Aorta (tissue), 5 donors: ENCODE results near the gene ATP2B3. TPM values are rescaled to one million over a fixed set of nuclear protein-coding genes. Genes with fewer than 3 reads are reported as not detected.

Source experiments
- ATAC-seq: fragments of 200-7000 bp; cut with Tn5 transposase; one replicate; pipeline ENCODE4 v1.9.1; 2022; ENCODE audit warnings: moderate library complexity; ENCODE audit not compliant: low FRiP score
- DNase-seq, 2 donors: peaks; one replicate each; pipeline ENCODE4 v3.0.0-alpha.2; 2020
- H3K27ac ChIP-seq, 2 donors: one replicate each; pipeline ENCODE4 v1.5.1; 2013; ENCODE audit warnings: low read length in 2 of 2, mild to moderate bottlenecking in 2 of 2, moderate library complexity in 2 of 2, control low read depth in 1 of 2, inconsistent platforms in 1 of 2, low read depth in 1 of 2
- H3K27me3 ChIP-seq, 2 donors: one replicate each; pipeline ENCODE4 v1.6.1; 2013; ENCODE audit warnings: control low read depth in 1 of 2, low read length in 1 of 2, mild to moderate bottlenecking in 1 of 2, moderate library complexity in 1 of 2; ENCODE audit not compliant: insufficient read depth in 2 of 2, control insufficient read depth in 1 of 2
- H3K36me3 ChIP-seq, 2 donors: one replicate each; pipeline ENCODE4 v1.6.1; 2013; ENCODE audit warnings: control low read depth in 1 of 2, low read length in 1 of 2, mild to moderate bottlenecking in 1 of 2; ENCODE audit not compliant: insufficient read depth in 2 of 2, control insufficient read depth in 1 of 2
- H3K4me1 ChIP-seq, 2 donors: one replicate each; pipeline ENCODE4 v1.6.1; 2013; ENCODE audit warnings: low read length in 2 of 2, control low read depth in 1 of 2, mild to moderate bottlenecking in 1 of 2, moderate library complexity in 1 of 2; ENCODE audit not compliant: insufficient read depth in 2 of 2, control insufficient read depth in 1 of 2
- H3K4me3 ChIP-seq, 2 donors: one replicate each; pipeline ENCODE4 v1.5.1; 2013; ENCODE audit warnings: low read length in 2 of 2, control low read depth in 1 of 2, mild to moderate bottlenecking in 1 of 2
- H3K9me3 ChIP-seq: one replicate; pipeline ENCODE4 v1.6.1; 2013; ENCODE audit warnings: mild to moderate bottlenecking, low read length; ENCODE audit not compliant: control insufficient read depth
- WGBS, 2 donors: extraction: QIAGEN DNeasy Blood & Tissue Kit; methylation state at CpG; one replicate each; pipeline ENCODE4 v1.1.7; 2013; 5-methylcytosine and 5-hydroxymethylcytosine counted together
- intact Hi-C, 2 donors: fragments of 100-400 bp; cut with DNase I; formaldehyde crosslinking; loops; one replicate each; pipeline versions ENCODE4 v1.14.2 to v1.15.0; 2022
- polyA plus RNA-seq, 2 donors: library from polyadenylated mRNA; stranded (reverse); fragments of 200-250 nt; gene quantifications; one replicate each; pipeline ENCODE4 v1.2.3, GENCODE V29; 2013
- total RNA-seq, 2 donors: library from RNA; stranded (reverse); fragmentation: NEBNext Ultra II Directional; extraction: Animal tissue kit (Norgen Biotek cat#: 25700); gene quantifications; one replicate each; pipeline ENCODE4 v1.2.1, GENCODE V29; 2021
- donor health status: healthy with polysubstance abuse.
- donor health status: Bipolar disorder and iron deficiency.
- donor health status: DM: no; HTN: no; CAD: no.
- donor health status: DM: no; HTN: no; CAD: no.
- donor health status: DM: yes; HTN: yes; CAD: no.

Gene ATP2B3
- total and polyA plus RNA-seq, 4 donors: 0.19 to 0.27 (median 0.20) TPM; not detected in 1

DNA sequence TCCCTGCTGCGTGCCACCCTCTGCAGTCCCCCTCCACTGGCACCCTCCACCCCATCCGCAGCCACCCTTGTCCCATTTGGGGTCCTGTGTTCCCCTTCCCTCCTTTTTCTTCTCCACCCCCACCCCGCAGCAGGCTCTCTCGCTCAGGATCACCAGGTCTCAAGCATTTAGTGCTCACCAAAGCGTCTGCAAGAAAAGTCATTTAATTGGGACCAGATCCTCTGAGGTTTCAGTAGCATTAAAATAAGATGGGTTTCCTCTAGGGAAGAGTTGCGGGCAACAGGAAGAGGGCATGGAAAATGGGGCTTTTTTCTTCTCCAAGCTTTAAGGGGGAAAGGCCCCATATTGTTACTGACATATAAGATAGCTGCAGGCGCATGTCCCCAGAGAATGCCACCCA is 42.2 kb upstream of the ATP2B3 start:
- intact Hi-C loops: no loop called here
- DNase-seq (no peak), ATAC-seq (no peak)
- Histone ChIP-seq H3K4me1 (no peaks in the 10 kb centered on the region), H3K4me3 (no peak overlapping the region), H3K27me3 (no peaks in the 10 kb centered on the region), H3K36me3 (no peaks in the 10 kb centered on the region), H3K9me3 (no peaks in the 10 kb centered on the region), H3K27ac (peak overlapping the region in 1 of 2 donors; percentile 89)
- WGBS, 2 donors: 28 to 60% methylated on average over 7 of the region's 7 CpGs

GRCh38 chrX:153475751-153476281 is 41.6 kb upstream of the ATP2B3 start:
- no peak for ATAC-seq
- no peak for DNase-seq
- no peak overlapping the region for H3K4me3 ChIP-seq
- H3K27me3 ChIP-seq: no peaks in the 10 kb centered on the region
- H3K36me3 ChIP-seq: no peaks in the 10 kb centered on the region
- H3K27ac ChIP-seq: peak overlapping the region in 1 of 2 donors; percentile 89
- no peaks in the 10 kb centered on the region for H3K9me3 ChIP-seq
- WGBS, 2 donors: 64 to 72% methylated on average over 11 of the region's 11 CpGs
- H3K4me1 ChIP-seq: no peaks in the 10 kb centered on the region
- intact Hi-C loops: no loop called here

- H3K4me1 ChIP-seq: no peaks in the 10 kb centered on the region
- H3K27me3 ChIP-seq: no peaks in the 10 kb centered on the region
- ATAC-seq: peak; percentile 44
- H3K4me3 ChIP-seq: no peak overlapping the region
- H3K36me3 ChIP-seq: no peaks in the 10 kb centered on the region
- DNase-seq: peak; percentile 87 to 90
- WGBS, 2 donors: 10 to 33% methylated on average over 16 of the region's 16 CpGs
- intact Hi-C loops: no loop called here
- peak overlapping the region in 1 of 2 donors; percentile 91 for H3K27ac ChIP-seq
- no peaks in the 10 kb centered on the region for H3K9me3 ChIP-seq
Observed at GRCh38 chrX:153476666-153477363, 40.6 kb upstream of the ATP2B3 start.

- Histone ChIP-seq H3K36me3 (no peaks in the 10 kb centered on the region), H3K4me1 (no peaks in the 10 kb centered on the region), H3K9me3 (no peaks in the 10 kb centered on the region), H3K27ac (peak overlapping the region in 1 of 2 donors; percentile 91), H3K4me3 (no peak overlapping the region), H3K27me3 (no peaks in the 10 kb centered on the region)
- WGBS, 2 donors: 11 to 46% methylated on average over 11 of the region's 11 CpGs
- ATAC-seq (no peak), DNase-seq (no peak)
- intact Hi-C loops: no loop called here
Observed at GRCh38 chrX:153477364-153477857, 40.0 kb upstream of the ATP2B3 start.

DNA sequence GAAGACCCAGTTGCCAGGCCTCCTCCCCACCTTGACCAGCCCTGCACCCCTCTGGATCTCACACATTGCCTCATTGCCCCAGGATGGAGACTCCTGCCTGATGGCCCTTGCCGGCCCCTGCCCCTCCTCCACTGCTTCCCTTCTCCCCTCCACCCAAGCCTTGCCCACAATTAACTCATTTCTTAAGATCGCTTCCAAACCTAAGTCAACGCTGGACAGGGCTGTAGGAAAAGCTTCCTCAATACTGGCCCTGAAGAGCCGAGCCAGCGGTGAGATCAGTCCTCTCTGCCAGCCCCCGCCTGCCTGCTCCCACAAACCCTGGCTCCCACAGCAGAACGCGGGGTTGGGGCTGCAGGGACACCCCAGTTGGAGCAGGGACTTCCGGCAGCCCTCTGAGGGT is 39.5 kb upstream of the ATP2B3 start:
- Histone ChIP-seq H3K9me3 (no peaks in the 10 kb centered on the region), H3K4me1 (no peaks in the 10 kb centered on the region), H3K36me3 (no peaks in the 10 kb centered on the region), H3K27ac (peak overlapping the region in 1 of 2 donors; percentile 91), H3K4me3 (no peak overlapping the region), H3K27me3 (no peaks in the 10 kb centered on the region)
- 8 to 51% methylated on average over 9 of the region's 9 CpGs for WGBS, 2 donors
- intact Hi-C loops: no loop called here
- ATAC-seq: peak; percentile 45
- DNase-seq: no peak

DNA sequence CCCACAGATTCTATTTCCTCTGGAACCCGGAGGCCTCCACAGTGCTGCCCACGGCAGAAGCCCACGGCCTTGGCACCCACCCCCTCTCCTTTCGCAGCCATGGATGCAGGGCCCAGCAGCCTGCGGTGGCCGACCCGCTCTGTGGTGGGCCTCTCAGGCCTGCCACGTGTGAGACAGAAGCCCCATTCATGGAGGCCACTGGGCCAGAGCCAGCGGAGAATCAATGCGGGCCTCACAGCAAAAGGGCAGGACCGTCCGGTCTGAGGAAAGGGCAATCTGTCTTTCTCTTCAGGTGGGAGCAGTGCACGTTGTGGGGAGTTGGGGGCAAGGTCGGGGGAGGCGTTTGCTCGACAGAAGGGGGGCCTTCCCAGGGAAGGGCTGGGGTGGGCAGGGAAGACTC is 38.7 kb upstream of the ATP2B3 start:
- Histone ChIP-seq H3K4me1 (no peaks in the 10 kb centered on the region), H3K27ac (no peak overlapping the region), H3K9me3 (no peaks in the 10 kb centered on the region), H3K4me3 (no peak overlapping the region), H3K27me3 (no peaks in the 10 kb centered on the region), H3K36me3 (no peaks in the 10 kb centered on the region)
- ATAC-seq (no peak), DNase-seq (no peak)
- WGBS, 2 donors: 75 to 85% methylated on average over 16 of the region's 16 CpGs
- intact Hi-C loops: no loop called here

DNA sequence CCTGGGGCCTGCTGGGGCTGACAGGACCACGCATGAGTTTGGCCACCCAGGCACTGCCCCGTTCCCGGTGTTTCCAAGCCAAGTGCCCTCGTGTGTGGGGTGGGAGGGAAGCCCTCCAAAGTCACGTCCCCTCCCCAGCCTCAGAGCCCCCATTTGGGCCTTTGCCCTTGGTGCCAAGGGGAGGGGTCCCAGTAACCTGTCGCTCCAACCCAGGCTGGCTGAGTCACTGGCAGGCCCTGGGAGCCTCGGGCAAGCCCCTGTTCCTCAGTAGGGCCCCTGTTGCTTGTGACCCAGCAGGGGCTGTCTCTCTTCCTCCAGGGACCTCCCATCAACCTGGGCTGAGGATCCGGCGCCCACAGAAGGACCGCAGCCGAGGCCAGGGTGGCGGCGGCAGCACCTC is 36.4 kb upstream of the ATP2B3 start:
- Histone ChIP-seq H3K27ac (no peak overlapping the region), H3K9me3 (no peaks in the 10 kb centered on the region), H3K27me3 (no peaks in the 10 kb centered on the region), H3K4me3 (no peak overlapping the region), H3K4me1 (no peaks in the 10 kb centered on the region), H3K36me3 (no peaks in the 10 kb centered on the region)
- intact Hi-C loops: no loop called here
- whole genome bisulfite sequencing, 2 donors: 82 to 85% methylated on average over 13 of the region's 13 CpGs
- ATAC-seq (no peak), DNase-seq (no peak)

GRCh38 chrX:153482376-153483015 is 34.9 kb upstream of the ATP2B3 start:
- intact Hi-C loops: no loop called here
- ATAC-seq (no peak), DNase-seq (no peak)
- H3K27me3 ChIP-seq: no peaks in the 10 kb centered on the region
- H3K9me3 ChIP-seq: no peaks in the 10 kb centered on the region
- H3K4me1 ChIP-seq: no peaks in the 10 kb centered on the region
- no peak overlapping the region for H3K4me3 ChIP-seq
- 47 to 62% methylated on average over 23 of the region's 23 CpGs for WGBS, 2 donors
- no peaks in the 10 kb centered on the region for H3K36me3 ChIP-seq
- H3K27ac ChIP-seq: peak overlapping the region in 1 of 2 donors; percentile 17
